Chondrocyte (in vitro differentiated cells): Measurements from ENCODE around the gene WDR19. TPM values are rescaled to one million over a fixed set of nuclear protein-coding genes. Genes with fewer than 3 reads are reported as not detected.
A peak's percentile ranks its signal among the peaks of the same experiment; 100 is the strongest.
"Not testable (repeated sequence)": the region's sequence is repeated elsewhere in the genome, so short reads cannot be mapped to it uniquely, and the experiment has no call there.

Experiments
- DNase-seq: peaks from one replicate; pipeline ENCODE4 v3.0.0; 2021; ENCODE audit warnings: mixed read lengths, low spot score
- H3K27ac Mint-ChIP-seq: one replicate; pipeline ENCODE4 v1.8.0; 2021; ENCODE audit warnings: mild to moderate bottlenecking, moderate library complexity, mixed read lengths; ENCODE audit not compliant: unreplicated experiment
- H3K27me3 Mint-ChIP-seq: 2 replicates; pipeline ENCODE4 v1.8.0; 2021; ENCODE audit warnings: low read depth, mixed read lengths
- H3K36me3 Mint-ChIP-seq: 2 replicates; pipeline ENCODE4 v1.8.0; 2021; ENCODE audit warnings: low read depth, mixed read lengths
- H3K4me1 Mint-ChIP-seq: 2 replicates; pipeline ENCODE4 v1.8.0; 2021; ENCODE audit warnings: low read depth, mild to moderate bottlenecking, mixed read lengths
- H3K4me3 Mint-ChIP-seq: one replicate; pipeline ENCODE4 v1.8.0; 2021; ENCODE audit warnings: mild to moderate bottlenecking, moderate library complexity, mixed read lengths; ENCODE audit not compliant: unreplicated experiment
- H3K9me3 Mint-ChIP-seq: 2 replicates; pipeline ENCODE4 v1.8.0; 2021; ENCODE audit warnings: low read depth, mixed read lengths
- total RNA-seq: library from RNA; stranded (reverse); gene quantifications from 3 replicates; pipeline ENCODE4 v1.2.1, GENCODE V29; 2021
- TF ChIP-seq, protein P1 (sequence below): fragments of 200-600 bp; sonication (generic); IDR thresholded peaks from 2 replicates; pipeline ENCODE4 v1.5.0; 2021; ENCODE audit warnings: antibody characterized with exemption, mild to moderate bottlenecking, moderate library complexity

Gene WDR19
- total RNA-seq, 1 donor from 2014 or later: 31.0 TPM

GRCh38 chr4:39286263-39286662 lies 103.9 kb downstream of the WDR19 start:
- Mint-ChIP-seq H3K9me3 (no peaks in the 10 kb centered on the region), H3K4me3 (no peak overlapping the region), H3K27me3 (no peaks in the 10 kb centered on the region), H3K4me1 (peaks cover 9% of the 10 kb centered on the region), H3K36me3 (peaks cover 40% of the 10 kb centered on the region), H3K27ac (peak overlapping the region; percentile 0)
- TF ChIP-seq, protein P1, sequence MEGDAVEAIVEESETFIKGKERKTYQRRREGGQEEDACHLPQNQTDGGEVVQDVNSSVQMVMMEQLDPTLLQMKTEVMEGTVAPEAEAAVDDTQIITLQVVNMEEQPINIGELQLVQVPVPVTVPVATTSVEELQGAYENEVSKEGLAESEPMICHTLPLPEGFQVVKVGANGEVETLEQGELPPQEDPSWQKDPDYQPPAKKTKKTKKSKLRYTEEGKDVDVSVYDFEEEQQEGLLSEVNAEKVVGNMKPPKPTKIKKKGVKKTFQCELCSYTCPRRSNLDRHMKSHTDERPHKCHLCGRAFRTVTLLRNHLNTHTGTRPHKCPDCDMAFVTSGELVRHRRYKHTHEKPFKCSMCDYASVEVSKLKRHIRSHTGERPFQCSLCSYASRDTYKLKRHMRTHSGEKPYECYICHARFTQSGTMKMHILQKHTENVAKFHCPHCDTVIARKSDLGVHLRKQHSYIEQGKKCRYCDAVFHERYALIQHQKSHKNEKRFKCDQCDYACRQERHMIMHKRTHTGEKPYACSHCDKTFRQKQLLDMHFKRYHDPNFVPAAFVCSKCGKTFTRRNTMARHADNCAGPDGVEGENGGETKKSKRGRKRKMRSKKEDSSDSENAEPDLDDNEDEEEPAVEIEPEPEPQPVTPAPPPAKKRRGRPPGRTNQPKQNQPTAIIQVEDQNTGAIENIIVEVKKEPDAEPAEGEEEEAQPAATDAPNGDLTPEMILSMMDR: no peak
- DNase-seq: no peak

- no peak for DNase-seq
- H3K27ac Mint-ChIP-seq: no peak overlapping the region
- no peak overlapping the region for H3K4me3 Mint-ChIP-seq
- peaks cover 44% of the 10 kb centered on the region for H3K36me3 Mint-ChIP-seq
- H3K4me1 Mint-ChIP-seq: peaks cover 9% of the 10 kb centered on the region
- no peaks in the 10 kb centered on the region for H3K27me3 Mint-ChIP-seq
- TF ChIP-seq, protein P1: no peak
- H3K9me3 Mint-ChIP-seq: no peaks in the 10 kb centered on the region
Measured at GRCh38 chr4:39287223-39287622, 104.9 kb downstream of the WDR19 start.

DNA sequence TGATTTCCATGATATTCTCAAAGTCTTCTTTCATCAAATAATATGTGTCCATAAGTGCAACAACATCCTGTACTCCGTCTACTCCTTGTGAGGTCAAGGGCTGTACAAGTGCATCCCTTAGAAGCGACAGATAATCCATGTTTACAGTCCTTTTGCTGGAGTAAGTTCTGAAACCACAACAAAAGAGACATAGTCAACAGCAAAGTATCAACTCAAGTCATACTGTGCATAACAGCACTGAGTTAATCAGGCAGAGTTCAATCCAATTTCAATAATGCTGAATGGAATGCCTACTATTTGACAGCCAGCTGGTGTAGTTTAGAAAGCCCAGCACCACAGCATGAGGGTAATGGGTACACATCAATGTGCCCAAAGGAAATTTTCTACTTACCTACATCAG lies 109.4 kb downstream of the WDR19 start:
- no peak overlapping the region for H3K4me3 Mint-ChIP-seq
- no peaks in the 10 kb centered on the region for H3K4me1 Mint-ChIP-seq
- H3K27ac Mint-ChIP-seq: no peak overlapping the region
- DNase-seq: no peak
- peaks cover 47% of the 10 kb centered on the region for H3K36me3 Mint-ChIP-seq
- TF ChIP-seq, protein P1: no peak
- H3K9me3 Mint-ChIP-seq: no peaks in the 10 kb centered on the region
- H3K27me3 Mint-ChIP-seq: no peaks in the 10 kb centered on the region

GRCh38 chr4:39292433-39292832 lies 110.1 kb downstream of the WDR19 start:
- H3K27me3 Mint-ChIP-seq, H3K4me3 Mint-ChIP-seq, H3K9me3 Mint-ChIP-seq, H3K27ac Mint-ChIP-seq, H3K4me1 Mint-ChIP-seq, DNase-seq: not testable (repeated sequence)
- peaks cover 43% of the 10 kb centered on the region for H3K36me3 Mint-ChIP-seq

DNA sequence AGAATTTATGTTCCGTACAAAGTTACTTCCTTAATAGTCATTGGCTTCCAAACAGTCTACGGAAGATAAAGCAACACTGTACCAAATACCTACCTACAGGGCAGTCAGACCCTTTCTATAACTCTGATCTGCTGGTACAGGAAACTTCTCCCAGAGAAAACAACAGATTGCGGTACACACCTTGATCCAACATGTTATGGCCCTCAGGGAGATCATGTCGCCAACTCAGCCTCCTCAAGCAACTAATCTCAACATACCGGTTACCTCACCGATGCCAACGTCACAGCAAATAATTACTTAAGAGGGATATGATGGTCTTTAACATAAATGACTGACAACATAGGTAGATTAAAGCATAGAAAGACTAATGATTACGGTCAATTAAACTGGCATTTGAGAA lies 113.5 kb downstream of the WDR19 start:
- Mint-ChIP-seq H3K4me3 (no peak overlapping the region), H3K27ac (no peak overlapping the region), H3K9me3 (no peaks in the 10 kb centered on the region), H3K4me1 (no peaks in the 10 kb centered on the region), H3K36me3 (peaks cover 36% of the 10 kb centered on the region), H3K27me3 (no peaks in the 10 kb centered on the region)
- DNase-seq: no peak
- TF ChIP-seq, protein P1: no peak

DNA sequence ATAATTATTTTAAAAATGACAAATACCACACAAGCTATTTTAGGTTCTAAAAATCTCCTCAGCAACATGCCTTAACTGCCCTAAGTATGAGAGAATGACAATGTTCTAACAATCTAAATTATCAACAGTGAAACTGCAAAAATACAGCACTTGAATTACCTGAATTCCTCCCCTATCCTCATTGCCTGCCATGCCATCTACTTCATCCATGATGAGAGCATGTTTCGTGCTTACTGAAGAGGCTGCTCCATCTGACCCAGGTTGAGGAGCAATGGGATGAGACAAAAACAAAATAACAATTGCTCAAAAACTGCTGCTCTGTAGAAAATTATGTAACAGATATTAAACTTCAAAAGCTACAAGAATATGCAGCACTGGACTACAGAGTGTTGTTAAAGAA lies 120.6 kb downstream of the WDR19 start:
- Mint-ChIP-seq H3K27ac (no peak overlapping the region), H3K36me3 (peaks cover 26% of the 10 kb centered on the region), H3K27me3 (no peaks in the 10 kb centered on the region), H3K4me3 (no peak overlapping the region), H3K9me3 (no peaks in the 10 kb centered on the region), H3K4me1 (peaks cover 15% of the 10 kb centered on the region)
- TF ChIP-seq, protein P1: no peak
- no peak for DNase-seq
